Measurements from ENCODE around the gene TNFSF15. TPM values are rescaled to one million over a fixed set of nuclear protein-coding genes. Genes with fewer than 3 reads are reported as not detected.

TNFSF15 gene
- total RNA-seq, 1 experiment from 2014 or later, result not detected

- H3K27ac ChIP-seq (ENCODE audit: low read depth, low read length), result no peak overlapping the region
- CTCF ChIA-PET, result no interaction called here
- DNase-seq (ENCODE audit: low read depth, low spot score), result no peak
- H3K9me3 ChIP-seq (ENCODE audit: control insufficient read depth in 1 of 2, insufficient read depth in 1 of 2, low read depth in 1 of 2, low read length in 2 of 2), result no peaks in the 10 kb centered on the region
- H3K36me3 ChIP-seq (ENCODE audit: control insufficient read depth in 1 of 2, insufficient read depth in 2 of 2, low read length in 2 of 2), result no peaks in the 10 kb centered on the region
- peaks cover 3 to 6% of the 10 kb centered on the region in 2 experiments for H3K4me1 ChIP-seq (ENCODE audit: control insufficient read depth in 1 of 2, insufficient read depth in 2 of 2, low read length in 2 of 2)
- H3K9ac ChIP-seq (ENCODE audit: low read length), result no peak overlapping the region
- H3K79me2 ChIP-seq (ENCODE audit: insufficient read depth, low read length), result no peaks in the 10 kb centered on the region
- H3K9me2 ChIP-seq (ENCODE audit: insufficient read depth), result no peaks in the 10 kb centered on the region
- TF ChIP-seq POLR2A (IDR thresholded peaks at IDR 0.05; ENCODE audit: borderline replicate concordance, extremely low read depth, insufficient read depth, insufficient read length) (no peak), POLR2AphosphoS5 (IDR thresholded peaks at IDR 0.05; ENCODE audit: low read depth, low read length) (no peak), ATF3 (IDR thresholded peaks at IDR 0.05) (no peak), MAX (IDR thresholded peaks at IDR 0.05) (no peak), CEBPB (IDR thresholded peaks at IDR 0.05; ENCODE audit: low read depth) (no peak), SIN3A (IDR thresholded peaks at IDR 0.05; ENCODE audit: low read depth) (no peak), RAD21 (IDR thresholded peaks at IDR 0.05; ENCODE audit: low read depth) (no peak), EZH2phosphoT487 (IDR thresholded peaks at IDR 0.05; ENCODE audit: borderline replicate concordance) (no peak), ELF1 (IDR thresholded peaks at IDR 0.05; ENCODE audit: borderline replicate concordance, low read depth) (no peak), TCF7L2 (IDR thresholded peaks at IDR 0.05; ENCODE audit: borderline replicate concordance, extremely low read depth, insufficient read depth, insufficient read length) (no peak), SP1 (IDR thresholded peaks at IDR 0.05; ENCODE audit: low read depth) (no peak), JUND (IDR thresholded peaks at IDR 0.05) (no peak), ZNF274 (IDR thresholded peaks at IDR 0.05; ENCODE audit: low read depth, low read length) (no peak), ZFX (IDR thresholded peaks at IDR 0.05) (no peak), EZH2 (IDR thresholded peaks at IDR 0.05) (no peak), FOSL1 (IDR thresholded peaks at IDR 0.05; ENCODE audit: low read depth) (no peak), CBX3 (IDR thresholded peaks at IDR 0.05; ENCODE audit: low read depth) (no peak), EGR1 (IDR thresholded peaks at IDR 0.05; ENCODE audit: low read depth) (no peak), YY1 (IDR thresholded peaks at IDR 0.05; ENCODE audit: extremely low read depth, insufficient replicate concordance, low read depth, low read length) (no peak), ZBTB33 (IDR thresholded peaks at IDR 0.05; ENCODE audit: extremely low read depth, insufficient replicate concordance, low read length) (no peak)
- H3K4me3 ChIP-seq (replicated peaks in 1 of 2; ENCODE audit: low read depth in 1 of 2, low read length in 2 of 2), result no peak overlapping the region
- intact Hi-C loops (cut with micrococcal nuclease), result no loop called here
- no peak overlapping the region for H3K4me2 ChIP-seq (ENCODE audit: low read length)
- no peaks in the 10 kb centered on the region for H4K20me1 ChIP-seq (ENCODE audit: insufficient read depth)
- no peak for ATAC-seq
- no TSS peak for BruUV-seq (replicated peaks)
- RAD21 ChIA-PET (ENCODE audit: low non-redundant PET in 1 of 2, low total read pairs in 2 of 2, uncharacterized antibody in 2 of 2, unreplicated experiment in 2 of 2), result no interaction called here
- POLR2A ChIA-PET, result no interaction called here
- no peak overlapping the region for H2AFZ ChIP-seq (ENCODE audit: low read depth, low read length, poor library complexity, severe bottlenecking)
- no peaks in the 10 kb centered on the region; the same call in 1 of the 2 replicates for H3K27me3 ChIP-seq (ENCODE audit: insufficient read depth, low read length)
Observed at GRCh38 chr9:114798780-114799427, 6.9 kb downstream of the TNFSF15 start.
